Measurements from ENCODE around the gene DHRS7C.

GRCh38 chr17:9830711-9831110 is 39.3 kb upstream of the DHRS7C start:
- TF ChIP-seq POLR2A (IDR thresholded peaks at IDR 0.05) (no peak), CTCF (IDR thresholded peaks at IDR 0.05) (no peak), EP300 (IDR thresholded peaks at IDR 0.05) (no peak)
